Hematopoietic multipotent progenitor cell treated with erythropoietin and hydrocortisone succinate and interleukin-3 and kit ligand, for 6 days (in vitro differentiated cells): ENCODE measurements around the gene CIRBP.
"Not testable (repeated sequence)": the region's sequence is repeated elsewhere in the genome, so short reads cannot be mapped to it uniquely, and the experiment has no call there.

ENCODE experiments used
- DNase-seq: peaks from one replicate; pipeline ENCODE4 v3.0.0-alpha.2; 2015

The CIRBP gene

DNA sequence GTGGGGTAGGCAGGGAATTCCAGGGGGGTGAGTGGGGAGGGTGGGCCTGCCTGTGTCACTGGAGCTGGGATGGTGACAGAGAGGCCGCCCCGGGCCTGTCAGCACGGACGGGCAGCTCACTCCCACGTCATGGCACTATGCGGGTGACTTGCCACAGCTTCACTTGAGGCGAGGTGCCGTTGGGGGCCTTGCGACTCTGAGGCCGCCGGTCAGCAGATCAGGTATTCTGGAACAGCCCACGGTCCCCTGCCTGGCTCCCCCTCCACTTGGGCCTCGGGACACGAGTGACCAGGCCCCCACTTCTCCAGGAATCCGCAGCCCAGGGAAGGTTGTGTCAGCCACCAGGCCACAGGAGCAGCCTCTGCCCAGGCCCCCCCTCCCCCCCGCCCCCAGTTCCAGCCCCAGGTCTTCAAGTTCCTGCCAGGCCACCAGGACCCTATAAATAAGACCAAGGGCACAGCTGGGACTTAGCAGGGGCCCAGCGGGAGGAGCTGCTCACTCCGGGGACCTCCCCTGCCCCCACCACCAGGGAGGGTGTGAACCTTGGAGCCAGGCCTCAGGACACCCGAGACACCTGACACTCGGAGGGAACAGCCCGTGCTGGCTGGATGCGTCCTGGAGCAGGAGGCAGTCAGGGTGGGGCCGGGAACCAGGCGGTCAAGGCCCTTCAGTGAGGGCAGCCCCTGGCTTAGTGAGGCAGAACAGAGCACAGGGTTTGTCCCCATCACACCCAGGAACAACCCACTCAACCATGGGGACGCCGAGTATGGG, 23.5 kb upstream of the CIRBP start:
- no peak for DNase-seq

DNA sequence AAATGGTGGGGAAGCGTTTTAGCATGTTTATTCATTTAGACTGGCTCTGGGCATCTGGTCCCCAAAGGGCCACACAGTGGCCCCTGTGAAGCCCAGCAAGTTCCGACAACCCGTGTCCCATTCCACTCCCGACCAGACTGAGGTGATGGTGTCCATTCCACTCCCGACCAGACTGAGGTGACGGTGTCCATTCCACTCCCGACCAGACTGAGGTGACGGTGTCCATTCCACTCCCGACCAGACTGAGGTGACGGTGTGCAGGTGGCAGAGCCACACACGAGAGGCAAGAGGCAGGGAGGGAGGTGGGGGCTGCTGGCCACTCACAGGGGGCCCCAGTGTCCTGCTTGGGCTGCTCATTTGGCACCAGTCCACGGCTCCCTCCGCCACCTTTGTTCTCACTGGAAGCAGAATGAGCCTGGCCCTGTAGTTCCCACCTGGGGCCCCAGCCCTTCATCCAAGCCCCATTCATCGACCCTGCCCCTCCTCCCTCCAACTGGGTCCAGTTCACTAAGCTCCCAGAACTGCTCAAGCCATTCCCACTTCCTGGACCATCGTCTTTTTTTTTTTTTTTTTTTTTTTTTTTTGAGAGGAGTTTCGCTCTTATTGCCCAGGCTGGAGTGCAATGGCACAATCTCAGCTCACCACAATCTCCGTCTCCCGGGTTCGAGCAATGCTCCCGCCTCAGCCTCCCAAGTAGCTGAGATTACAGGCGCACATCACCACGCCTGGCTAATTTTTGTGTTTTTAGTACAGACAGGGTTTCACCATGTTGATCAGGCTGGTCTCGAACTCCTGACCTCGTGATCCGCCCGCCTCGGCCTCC, 22.7 kb upstream of the CIRBP start:
- DNase-seq: not testable (repeated sequence)

DNA sequence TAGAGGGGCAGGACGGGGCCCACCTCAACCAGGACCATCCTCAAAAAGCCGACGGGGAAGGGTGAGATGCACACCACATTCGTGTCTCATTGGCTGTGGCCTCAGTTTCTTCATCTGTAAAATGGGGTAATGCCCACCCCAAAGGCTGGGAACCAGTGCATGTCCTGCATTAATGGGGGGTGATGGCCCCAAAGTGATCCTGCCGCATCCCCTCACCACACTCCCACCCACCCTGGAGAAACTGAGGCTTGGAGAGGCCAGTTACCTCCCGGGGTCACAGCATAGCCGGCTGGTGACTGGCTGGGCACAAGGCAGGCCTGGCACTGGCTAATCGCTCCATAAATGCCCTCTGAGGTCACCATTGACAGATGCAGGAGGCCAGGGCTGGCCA, 21.4 kb upstream of the CIRBP start:
- no peak for DNase-seq

DNA sequence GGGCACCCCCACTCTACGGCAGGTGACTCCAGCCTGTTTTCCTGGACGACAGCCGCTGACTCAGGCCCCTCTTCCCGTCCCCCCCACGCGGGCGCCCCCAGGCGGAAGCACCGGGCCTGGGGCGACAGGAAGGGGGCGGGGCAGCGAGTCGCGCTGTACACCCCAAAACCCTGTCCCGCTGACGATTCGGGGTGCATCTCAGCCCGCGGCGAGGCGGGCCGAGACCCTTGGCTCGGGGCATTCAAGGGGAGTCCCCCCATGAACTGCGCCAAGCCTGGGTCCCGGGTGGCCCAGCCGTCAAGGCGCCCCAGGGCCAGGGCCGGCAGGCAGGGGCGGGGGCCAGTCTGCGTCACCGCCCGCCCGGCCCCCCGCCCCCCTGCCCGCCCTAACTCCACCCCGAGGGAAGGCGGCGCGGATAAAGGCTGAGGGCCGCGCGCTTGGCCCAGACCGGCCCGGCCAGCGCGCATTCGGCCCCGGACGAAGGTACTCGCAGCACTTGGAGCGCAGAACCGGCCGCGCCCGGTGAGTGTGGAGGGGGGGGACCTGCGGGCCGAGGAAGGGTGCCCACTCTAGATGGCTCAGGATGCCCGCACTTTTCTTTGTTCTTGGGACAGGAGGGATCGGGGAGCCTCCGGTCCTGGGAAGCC, 20.9 kb upstream of the CIRBP start, which contains the start of gene MIDN:
TSS of gene MIDN (plus strand) at position 445 of the 647 bp plus-strand sequence. CDS start 1,714 bp downstream, outside the sequence.
- peak; percentile 80 for DNase-seq

DNA sequence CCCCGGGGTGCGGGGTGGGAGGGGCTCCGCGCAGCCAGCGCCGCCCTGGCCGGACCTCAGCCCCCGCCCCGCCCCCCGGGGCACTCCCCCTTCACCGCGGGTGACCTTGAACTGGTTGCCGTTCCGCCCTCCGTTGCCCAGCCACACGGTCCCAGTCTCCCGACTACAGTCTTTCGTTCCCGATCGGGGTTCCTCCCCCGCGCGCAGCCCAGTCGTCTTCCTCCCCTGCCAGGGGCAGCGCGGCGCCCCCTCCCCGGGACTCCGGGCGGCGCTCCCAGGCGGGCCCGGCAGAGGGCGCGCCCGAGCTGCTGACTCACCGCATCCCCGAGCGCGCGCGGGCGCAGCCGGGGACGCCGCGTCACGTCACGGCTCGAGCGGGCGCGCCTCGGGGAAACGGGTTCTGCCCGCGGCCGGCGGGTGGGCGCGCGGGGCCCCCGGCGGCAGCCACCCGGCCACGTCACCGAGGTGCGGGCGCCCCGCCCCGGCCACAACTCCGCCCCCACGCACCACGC, 20.3 kb upstream of the CIRBP start:
- peak; percentile 75 for DNase-seq

DNA sequence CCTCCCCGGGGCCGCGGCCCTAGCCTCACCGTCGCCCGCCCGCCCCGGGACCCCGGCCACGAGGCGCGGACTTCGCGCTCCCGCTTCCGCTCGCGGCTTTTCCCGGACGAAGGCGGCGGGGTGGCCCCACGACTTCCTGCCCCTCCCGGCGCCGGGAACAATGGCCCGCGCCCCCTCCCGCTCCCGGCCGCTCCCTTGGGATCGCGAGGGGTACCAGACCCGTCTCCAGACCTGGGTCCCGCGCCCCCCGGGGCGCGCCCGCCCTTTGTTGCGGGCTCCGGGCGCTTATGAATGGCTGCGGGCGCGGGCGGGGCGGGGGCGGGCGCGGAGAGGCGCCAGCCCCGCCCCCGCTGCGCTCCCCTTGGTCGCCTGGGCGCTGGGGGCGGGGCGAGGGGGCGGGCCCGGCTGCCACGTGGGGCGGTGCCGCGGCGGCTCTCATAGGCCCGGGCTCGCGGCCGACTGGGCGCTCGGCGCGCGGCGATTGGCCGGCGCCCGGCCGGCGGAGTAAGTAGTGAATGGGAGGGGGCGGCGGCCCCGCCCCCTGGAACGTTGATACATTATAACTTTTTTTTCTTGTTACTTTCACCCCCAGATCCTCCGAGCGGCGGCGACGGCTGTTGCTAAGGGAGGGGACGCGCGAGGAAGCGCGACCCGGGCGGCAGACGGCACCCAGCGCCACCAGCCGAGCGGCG, 19.7 kb upstream of the CIRBP start:
- DNase-seq: peak; percentile 98

DNA sequence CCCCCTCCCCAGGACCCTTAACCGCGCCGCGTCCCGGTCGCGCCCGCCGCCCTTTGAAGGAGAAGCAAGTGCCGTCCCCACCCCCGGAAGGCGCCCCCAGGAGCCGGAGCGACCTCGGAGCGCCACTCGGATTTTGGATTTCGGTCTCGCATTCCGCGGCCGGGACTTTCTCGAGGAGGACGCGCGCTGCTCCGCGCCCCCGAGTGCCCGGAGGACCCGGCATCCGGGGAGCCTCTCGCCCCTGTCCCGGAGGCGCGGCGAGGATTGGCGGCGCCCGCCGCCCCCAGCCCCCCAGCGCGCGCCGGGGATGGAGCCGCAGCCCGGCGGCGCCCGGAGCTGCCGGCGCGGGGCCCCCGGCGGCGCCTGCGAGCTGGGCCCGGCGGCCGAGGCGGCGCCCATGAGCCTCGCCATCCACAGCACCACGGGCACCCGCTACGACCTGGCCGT, 19.1 kb upstream of the CIRBP start:
- no peak for DNase-seq

DNA sequence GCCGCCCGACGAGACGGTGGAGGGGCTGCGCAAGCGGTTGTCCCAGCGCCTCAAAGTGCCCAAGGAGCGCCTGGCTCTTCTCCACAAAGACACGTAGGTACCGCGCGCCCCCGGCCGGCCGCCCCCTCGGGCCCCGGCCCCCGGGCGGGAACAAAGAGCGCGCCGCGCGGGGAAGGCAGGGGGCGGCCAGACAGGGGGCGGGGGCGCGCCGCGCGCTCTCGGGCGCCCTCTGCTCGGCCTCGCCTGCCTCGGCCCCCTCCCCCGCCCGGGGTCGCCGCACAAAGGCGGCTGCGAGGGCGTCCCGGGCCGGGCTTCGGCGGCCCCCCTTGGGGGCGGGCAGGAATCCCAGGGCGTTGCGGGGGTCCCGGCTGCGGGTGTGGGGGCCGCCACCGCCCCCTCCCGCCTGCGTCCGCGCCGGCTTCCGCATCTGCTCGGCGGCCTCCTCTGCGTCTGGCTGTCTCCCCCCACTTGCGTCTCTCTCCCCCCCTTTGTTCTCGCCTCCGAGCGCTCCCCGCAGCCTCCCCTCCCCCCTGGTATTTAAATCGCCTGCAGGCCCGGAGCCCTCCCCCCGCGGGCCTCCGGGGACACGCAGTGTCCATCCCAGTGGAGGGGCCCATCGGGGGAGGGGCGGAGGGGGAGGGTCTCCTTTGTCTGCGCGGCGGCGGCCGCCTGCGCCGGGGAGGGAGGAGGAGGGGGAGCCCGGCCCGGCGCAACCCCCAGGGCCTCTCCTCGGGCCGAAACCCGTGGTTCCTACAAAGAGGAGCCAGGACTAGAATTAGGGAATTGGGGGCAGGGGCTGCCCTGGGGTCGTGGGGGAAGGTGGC, 18.5 kb upstream of the CIRBP start:
- peak; percentile 76 for DNase-seq

DNA sequence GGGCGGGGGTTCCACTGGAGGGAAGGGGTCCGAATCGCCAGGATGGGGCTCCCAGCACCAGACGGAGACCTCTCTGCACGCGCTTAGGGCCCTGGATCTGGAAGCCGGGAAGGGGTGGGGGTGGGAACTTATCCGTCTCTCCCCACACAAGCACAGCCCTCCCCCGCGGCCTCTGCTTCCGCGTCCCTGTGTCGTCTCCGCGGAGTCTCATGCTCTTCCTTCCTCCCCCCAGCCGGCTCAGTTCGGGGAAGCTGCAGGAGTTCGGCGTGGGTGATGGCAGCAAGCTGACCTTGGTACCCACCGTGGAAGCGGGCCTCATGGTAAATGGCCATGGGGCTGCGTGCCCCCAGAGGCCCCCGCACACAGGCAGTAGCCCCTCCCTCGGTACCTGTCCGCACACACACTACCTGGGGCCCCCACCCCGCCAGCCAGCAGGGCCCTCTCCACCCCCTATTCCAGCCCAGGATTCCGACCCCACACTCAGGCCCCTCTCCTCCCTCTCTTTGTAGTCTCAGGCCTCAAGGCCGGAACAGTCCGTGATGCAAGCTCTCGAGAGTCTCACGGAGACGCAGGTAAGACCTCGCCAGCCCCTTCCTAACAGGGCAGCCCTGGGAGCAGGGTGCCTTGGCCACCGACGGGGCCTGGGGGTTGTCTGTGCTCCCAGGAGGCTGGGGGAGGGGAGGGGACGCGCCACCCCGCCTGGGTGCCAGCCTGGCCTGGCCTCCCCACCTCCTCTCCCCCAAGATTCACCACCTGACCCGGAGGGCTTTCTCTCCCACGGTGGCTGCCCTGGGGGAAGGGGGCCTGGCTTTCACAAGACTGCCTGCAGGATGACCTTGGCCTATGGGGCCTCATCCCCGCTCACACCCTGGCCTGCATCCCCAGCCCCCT, 17.6 kb upstream of the CIRBP start:
- DNase-seq: peak; percentile 88

DNA sequence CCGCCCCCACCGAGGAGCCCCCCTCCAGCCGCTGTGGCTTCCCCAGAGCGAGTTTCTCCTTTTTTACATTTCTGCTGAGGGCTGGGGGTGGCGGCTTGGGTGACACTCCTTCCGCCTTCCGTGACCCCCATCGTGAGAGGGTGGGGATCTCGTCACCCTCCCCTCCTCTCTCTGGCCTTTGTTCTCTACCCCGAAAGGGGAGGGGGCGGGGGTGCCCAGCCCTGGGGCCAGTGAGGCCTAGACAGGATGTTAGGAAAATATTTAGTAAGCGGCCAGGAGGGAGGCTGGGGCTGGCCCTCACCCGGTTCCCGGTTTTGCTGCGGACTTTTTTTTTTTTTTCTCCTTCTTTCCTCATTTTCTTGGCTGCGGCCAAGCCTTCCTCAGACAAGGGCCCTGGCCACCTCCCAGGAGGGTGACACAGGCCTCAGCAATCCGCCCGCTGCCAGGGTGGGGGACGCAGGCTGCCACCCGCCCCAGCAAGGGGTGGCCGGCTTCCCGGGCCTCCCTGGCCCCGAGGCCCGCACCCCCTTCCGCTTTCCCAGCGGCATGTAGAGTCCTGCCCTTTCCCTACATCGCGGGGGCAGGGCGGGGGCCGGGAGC, 16.8 kb upstream of the CIRBP start:
- peak; percentile 84 for DNase-seq

DNA sequence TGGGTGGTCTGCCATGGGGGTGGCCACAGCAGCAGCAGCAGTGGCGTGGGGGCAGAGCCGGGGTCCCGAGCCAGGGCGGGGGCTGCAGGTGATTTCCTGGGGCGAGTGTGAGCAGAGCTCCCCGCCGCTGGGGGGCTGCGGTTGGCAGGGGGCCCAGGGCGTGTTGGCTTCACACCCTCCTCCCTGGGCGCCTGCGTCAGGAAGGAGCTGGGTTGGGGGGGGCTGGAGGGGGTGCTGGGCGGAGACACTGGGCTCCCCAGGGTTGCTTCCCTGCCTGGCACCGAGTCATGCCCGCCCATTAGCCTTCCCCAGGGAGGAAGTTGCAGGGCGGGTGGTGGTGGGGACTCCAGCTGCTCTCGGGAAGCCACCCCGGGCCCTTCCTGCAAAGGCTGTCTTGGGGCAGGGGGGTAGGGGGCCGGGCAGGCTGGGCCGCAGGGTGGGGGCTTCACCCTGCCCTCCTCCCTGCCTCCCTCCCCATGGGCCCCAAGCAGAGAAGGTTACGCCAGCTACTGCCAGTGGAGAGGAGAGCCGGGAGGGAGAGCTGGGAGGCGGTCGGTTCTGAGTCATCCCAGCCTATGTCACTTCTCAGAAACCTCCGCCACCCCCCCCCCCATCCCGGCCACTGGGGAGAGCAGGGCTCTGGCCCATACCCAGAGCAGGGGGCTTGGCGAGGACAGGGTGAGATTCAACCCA, 16.2 kb upstream of the CIRBP start:
- DNase-seq: peak; percentile 91

DNA sequence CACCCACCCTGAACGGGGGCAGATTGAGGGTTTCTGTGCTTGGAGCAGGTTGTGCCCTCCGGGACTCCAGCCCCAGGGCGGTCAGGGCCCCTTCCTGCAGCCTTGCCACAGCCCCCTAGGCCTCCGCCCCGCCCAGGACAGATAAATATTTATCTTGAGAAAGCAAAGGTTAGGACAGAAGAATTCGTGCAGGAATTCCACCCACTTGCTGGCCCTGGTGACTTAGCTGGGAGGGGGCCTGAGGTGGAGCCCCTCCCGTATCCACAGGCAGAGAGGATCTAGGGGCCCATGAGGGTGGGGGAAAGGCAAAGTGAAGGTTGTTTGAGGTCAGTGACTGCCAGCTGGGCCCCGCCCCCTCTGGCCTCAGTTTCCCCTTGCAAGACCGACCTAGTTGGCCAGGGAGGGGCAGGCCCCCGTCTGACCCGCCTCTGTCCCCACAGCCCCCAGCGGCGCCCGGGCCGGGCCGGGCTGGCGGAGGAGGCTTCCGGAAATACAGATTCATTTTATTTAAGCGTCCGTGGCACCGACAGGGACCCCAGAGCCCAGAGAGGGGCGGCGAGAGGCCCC, 15.5 kb upstream of the CIRBP start:
- DNase-seq: peak; percentile 84

DNA sequence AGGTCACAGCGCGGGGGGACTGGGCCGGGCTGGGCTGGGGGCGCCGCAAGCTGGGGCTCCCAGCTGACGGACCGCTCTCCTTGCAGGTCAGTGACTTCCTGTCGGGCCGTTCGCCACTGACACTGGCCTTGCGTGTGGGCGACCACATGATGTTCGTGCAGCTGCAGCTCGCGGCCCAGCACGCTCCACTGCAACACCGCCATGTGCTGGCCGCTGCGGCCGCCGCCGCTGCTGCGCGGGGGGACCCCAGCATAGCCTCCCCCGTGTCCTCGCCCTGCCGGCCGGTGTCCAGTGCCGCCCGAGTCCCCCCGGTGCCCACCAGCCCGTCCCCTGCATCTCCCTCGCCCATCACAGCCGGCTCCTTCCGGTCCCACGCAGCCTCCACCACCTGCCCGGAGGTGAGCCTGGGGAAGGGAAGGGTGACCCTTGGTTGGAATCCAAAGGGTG, 15.0 kb upstream of the CIRBP start:
- DNase-seq: no peak

DNA sequence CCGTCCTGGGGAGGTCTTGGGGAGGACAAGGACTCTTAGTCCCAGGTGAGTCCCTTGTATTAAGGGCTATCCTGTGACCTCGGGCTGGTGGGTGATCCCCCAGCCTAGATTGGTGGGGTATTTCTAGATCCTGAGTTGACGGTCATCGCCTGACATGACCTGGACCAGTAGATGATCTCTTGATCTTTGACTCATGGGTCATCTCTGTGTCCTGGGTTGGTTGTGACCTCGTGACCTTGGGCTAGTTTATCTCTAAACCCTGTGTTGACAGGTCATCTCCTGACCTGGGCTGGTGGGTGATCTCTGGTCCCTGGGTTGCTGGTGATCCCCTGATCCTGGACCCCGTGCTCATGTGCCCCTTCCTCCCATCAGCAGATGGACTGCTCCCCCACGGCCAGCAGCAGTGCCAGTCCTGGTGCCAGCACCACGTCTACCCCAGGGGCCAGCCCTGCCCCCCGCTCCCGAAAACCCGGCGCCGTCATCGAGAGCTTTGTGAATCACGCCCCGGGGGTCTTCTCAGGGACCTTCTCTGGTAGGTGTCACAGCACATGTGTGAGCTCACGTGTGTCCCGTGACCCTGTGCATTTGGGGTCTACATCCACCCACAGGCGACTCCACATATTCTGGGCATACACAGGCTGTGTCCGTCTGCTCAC, 14.5 kb upstream of the CIRBP start:
- no peak for DNase-seq

DNA sequence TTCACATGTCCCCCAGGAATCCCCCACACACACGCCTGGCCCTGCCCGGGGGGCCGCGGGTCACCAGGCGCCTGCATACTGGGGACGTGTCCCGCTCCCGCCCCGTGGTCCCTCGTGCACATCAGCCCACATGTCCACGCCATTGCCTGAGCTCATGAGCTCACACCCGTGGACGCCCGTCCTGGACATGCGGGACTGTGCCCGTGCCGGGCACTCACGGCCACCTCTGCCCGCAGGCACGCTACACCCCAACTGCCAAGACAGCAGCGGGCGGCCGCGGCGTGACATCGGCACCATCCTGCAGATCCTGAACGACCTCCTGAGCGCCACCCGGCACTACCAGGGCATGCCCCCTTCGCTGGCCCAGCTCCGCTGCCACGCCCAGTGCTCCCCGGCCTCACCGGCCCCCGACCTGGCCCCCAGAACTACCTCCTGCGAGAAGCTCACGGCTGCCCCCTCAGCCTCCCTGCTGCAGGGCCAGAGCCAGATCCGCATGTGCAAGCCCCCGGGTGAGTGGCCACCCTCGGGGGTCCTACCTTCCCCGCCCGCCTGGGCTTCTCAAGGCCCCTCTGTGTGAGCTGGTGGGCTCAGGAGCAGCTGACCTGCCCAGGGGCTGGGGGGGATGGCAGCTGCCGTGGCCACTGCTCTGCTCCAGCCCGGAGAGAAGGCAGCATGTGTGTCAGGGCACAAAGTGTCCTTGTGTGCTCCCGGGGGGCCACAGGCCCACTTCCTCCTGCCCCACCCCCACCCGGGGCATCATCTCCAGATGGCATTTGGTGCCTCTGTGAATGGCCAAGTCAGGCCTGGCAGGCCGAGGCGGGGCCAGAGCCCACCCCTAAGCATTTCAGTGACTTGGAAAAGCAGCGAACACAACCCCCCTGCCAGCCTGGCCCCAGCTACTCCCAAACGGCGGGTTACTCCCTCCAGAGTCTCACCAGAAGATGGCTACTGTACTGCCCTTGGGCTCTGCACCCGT, 13.7 kb upstream of the CIRBP start:
- DNase-seq: no peak

DNA sequence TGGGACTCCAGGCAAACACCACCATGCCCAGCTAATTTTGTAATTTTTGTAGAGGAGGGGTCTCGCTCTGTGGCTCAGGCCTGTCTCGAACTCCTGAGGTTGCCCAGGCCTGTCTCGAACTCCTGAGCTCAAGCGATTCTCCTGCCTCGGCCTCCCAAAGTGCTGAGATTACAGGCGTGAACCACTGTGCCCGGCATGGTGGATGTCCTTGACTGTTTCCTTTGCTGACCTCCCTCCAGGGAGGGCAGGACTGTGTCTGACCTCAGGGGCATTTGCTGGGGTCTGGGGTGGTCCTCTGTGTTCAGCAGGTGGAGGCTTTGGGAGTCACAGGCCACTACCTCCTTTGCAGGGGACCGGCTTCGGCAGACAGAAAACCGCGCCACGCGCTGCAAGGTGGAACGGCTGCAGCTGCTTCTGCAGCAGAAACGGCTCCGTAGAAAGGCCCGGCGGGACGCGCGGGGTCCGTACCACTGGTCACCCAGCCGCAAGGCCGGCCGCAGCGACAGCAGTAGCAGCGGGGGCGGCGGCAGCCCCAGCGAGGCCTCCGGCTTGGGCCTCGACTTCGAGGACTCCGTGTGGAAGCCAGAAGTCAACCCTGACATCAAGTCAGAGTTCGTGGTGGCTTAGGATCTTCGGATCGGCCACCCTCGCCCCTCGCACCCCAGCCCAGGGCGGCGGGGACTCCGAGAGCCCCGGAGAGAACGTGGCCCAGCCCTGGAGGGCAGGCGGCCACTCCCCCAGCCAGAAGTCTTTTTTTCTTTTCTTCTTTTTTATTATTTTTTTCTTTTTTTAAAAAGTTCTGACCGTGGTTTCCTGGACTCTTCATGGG, 12.3 kb upstream of the CIRBP start:
- DNase-seq: no peak
